Transverse colon (tissue), 3 donors: ENCODE data around the gene SZT2.

Source experiments
- POLR2A ChIP-seq: fragments of 450-650 bp; IDR thresholded peaks from one replicate; pipeline ENCODE4 v1.6.1; 2016; ENCODE audit warnings: antibody characterized with exemption, mild to moderate bottlenecking, moderate library complexity
- TF ChIP-seq, protein P1 (sequence below), 5 experiments: fragments of 200-600 bp in 3 of 5; fragments of 450-650 bp in 2 of 5; sonication (generic) in 3 of 5; IDR thresholded peaks; 1 replicate in 2 of 5; 2 replicates in 3 of 5; pipeline ENCODE4 v1.5.1; 2016 to 2017; ENCODE audit warnings: antibody characterized with exemption in 5 of 5, inconsistent platforms in 3 of 5, mild to moderate bottlenecking in 2 of 5, moderate library complexity in 1 of 5

DNA sequence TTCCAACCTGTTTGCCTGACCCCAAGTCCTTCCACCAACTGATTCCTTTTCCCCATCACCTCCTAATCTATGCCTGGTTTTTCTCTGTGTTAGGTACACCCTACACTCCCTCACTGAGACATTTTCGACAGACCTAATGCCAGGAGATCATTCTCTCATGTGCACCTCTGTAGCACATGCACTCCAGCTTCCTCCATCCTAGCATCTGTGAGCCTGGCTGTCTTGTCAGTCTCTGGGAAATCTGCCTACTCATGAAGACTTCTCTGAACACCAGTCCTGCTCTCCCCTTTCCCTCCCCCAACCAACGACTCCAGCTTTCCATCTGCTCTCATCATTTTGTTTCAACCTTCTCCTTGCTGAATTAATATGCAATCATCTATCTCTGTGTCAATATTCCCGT lies 1.1 kb upstream of the SZT2 start:
- no peak for TF ChIP-seq POLR2A
- TF ChIP-seq, protein P1, sequence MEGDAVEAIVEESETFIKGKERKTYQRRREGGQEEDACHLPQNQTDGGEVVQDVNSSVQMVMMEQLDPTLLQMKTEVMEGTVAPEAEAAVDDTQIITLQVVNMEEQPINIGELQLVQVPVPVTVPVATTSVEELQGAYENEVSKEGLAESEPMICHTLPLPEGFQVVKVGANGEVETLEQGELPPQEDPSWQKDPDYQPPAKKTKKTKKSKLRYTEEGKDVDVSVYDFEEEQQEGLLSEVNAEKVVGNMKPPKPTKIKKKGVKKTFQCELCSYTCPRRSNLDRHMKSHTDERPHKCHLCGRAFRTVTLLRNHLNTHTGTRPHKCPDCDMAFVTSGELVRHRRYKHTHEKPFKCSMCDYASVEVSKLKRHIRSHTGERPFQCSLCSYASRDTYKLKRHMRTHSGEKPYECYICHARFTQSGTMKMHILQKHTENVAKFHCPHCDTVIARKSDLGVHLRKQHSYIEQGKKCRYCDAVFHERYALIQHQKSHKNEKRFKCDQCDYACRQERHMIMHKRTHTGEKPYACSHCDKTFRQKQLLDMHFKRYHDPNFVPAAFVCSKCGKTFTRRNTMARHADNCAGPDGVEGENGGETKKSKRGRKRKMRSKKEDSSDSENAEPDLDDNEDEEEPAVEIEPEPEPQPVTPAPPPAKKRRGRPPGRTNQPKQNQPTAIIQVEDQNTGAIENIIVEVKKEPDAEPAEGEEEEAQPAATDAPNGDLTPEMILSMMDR (IDR thresholded peaks at IDR 0.05), result no peak
